H1 (cell line): ENCODE results near the gene AP1M2. TPM values are rescaled to one million over a fixed set of nuclear protein-coding genes. Genes with fewer than 3 reads are reported as not detected.

Source experiments
- CHD2 ChIP-seq: IDR thresholded peaks from 2 replicates; pipeline ENCODE4 v1.6.1; 2012; ENCODE audit warnings: low read length, improper control_type of control experiment
- KDM5A ChIP-seq: fragments of 200-600 bp; IDR thresholded peaks from 2 replicates; pipeline ENCODE4 v1.7.1; 2012; ENCODE audit warnings: mild to moderate bottlenecking, low read length, inconsistent platforms, mixed read lengths
- POLR2A ChIP-seq, 2 experiments: IDR thresholded peaks; 1 replicate in 1 of 2; 2 replicates in 1 of 2; pipeline ENCODE4 v1.6.1; 2011; ENCODE audit warnings: low read depth in 2 of 2, low read length in 2 of 2, mild to moderate bottlenecking in 2 of 2; ENCODE audit errors: control extremely low read depth in 1 of 2
- RNF2 ChIP-seq: fragments of 200-900, 300-1000 bp; sonication (generic); IDR thresholded peaks from 2 replicates; pipeline ENCODE4 v1.7.1; 2016; ENCODE audit warnings: borderline replicate concordance, low read depth, mild to moderate bottlenecking, antibody characterized with exemption, low read length; ENCODE audit not compliant: poor library complexity, severe bottlenecking; ENCODE audit errors: missing control alignments
- YY1 ChIP-seq: IDR thresholded peaks from 2 replicates; pipeline ENCODE4 v1.6.1; 2011; ENCODE audit warnings: low read depth, mild to moderate bottlenecking, low read length
- polyA plus RNA-seq, 7 experiments: library from polyadenylated mRNA; depleted of rRNA in 3 of 7; stranded (reverse) in 5 of 7; unstranded in 2 of 7; fragments of >200 nt in 5 of 7; fragments of 200-250 nt in 2 of 7; gene quantifications; 1 replicate in 5 of 7; 2 replicates in 1 of 7; 4 replicates in 1 of 7; pipeline versions ENCODE4 v1.2.1 to v1.2.3, GENCODE V29; 2011 to 2013; ENCODE audit warnings: missing spikeins in 2 of 7, mixed read lengths in 2 of 7
- total RNA-seq: library from RNA; stranded (reverse); fragmentation: NEBNext Ultra II Directional; extraction: Animal tissue kit (Norgen Biotek cat#: 25700); gene quantifications from 2 replicates; pipeline ENCODE4 v1.2.1, GENCODE V29; 2021

AP1M2 gene
- total and polyA plus RNA-seq, 2 of the 8 experiments (the other 6 are each of a cell fraction or from before 2014, with no cell fraction given) = 140 to 161 TPM

- TF ChIP-seq KDM5A (no peak), CHD2 (peak; percentile 77), POLR2A (IDR thresholded peaks at IDR 0.05; ENCODE audit: control extremely low read depth in 1 of 2, low read depth in 2 of 2, low read length in 2 of 2) (peak; percentile 64 to 65), RNF2 (no peak), YY1 (peak; percentile 89)
Observed at GRCh38 chr19:10568826-10569651, 18.1 kb downstream of the AP1M2 start, which contains the start of gene CDKN2D (continued).
